ENCODE results near the gene LRRTM4.
"Not testable (repeated sequence)": the region's sequence is repeated elsewhere in the genome, so short reads cannot be mapped to it uniquely, and the experiment has no call there.

The LRRTM4 gene

DNA sequence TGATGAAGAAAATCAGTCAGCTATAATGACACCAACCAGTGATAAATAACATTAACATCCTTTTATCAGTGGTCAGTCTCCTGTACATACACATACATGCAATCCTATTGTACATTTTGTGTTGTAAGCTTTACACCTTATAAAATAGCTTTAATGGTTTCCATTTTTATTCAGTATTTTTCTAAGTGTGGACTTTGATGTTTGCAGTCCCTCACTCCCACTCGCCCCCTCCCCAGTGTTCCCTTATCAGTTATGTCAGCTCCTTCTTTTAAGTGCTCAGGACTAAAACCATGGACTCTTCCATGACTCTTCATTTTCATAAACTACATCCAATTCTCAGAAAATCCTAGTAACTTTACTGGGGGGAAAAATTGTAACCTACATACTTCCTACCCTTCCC is 713.0 kb downstream of the LRRTM4 start:
- Histone ChIP-seq H4K20me1 (ENCODE audit: insufficient read depth, low read length) (no peaks in the 10 kb centered on the region), H3K4me2 (ENCODE audit: low read length) (no peak overlapping the region), H3K79me2 (ENCODE audit: insufficient read depth, low read length) (no peaks in the 10 kb centered on the region), H2AFZ (ENCODE audit: low read length) (no peak overlapping the region), H3K27ac (ENCODE audit: low read depth, low read length, poor library complexity, severe bottlenecking) (no peak overlapping the region), H3K9me2 (ENCODE audit: low read depth, low read length) (no peaks in the 10 kb centered on the region), H3K36me3 (ENCODE audit: insufficient read depth, low read length) (no peaks in the 10 kb centered on the region), H3K9me3 (ENCODE audit: low read length) (no peaks in the 10 kb centered on the region), H3K27me3 (ENCODE audit: insufficient read depth, low read length) (no peaks in the 10 kb centered on the region), H3F3A (ENCODE audit: insufficient read depth, low read length) (no peaks in the 10 kb centered on the region), H3K9ac (ENCODE audit: low read length) (no peak overlapping the region), H3K4me3 (ENCODE audit: low read depth, low read length, poor library complexity, severe bottlenecking) (no peak overlapping the region), H3K4me1 (ENCODE audit: insufficient read depth, low read length, severe bottlenecking) (no peaks in the 10 kb centered on the region)
- TF ChIP-seq, protein P1, sequence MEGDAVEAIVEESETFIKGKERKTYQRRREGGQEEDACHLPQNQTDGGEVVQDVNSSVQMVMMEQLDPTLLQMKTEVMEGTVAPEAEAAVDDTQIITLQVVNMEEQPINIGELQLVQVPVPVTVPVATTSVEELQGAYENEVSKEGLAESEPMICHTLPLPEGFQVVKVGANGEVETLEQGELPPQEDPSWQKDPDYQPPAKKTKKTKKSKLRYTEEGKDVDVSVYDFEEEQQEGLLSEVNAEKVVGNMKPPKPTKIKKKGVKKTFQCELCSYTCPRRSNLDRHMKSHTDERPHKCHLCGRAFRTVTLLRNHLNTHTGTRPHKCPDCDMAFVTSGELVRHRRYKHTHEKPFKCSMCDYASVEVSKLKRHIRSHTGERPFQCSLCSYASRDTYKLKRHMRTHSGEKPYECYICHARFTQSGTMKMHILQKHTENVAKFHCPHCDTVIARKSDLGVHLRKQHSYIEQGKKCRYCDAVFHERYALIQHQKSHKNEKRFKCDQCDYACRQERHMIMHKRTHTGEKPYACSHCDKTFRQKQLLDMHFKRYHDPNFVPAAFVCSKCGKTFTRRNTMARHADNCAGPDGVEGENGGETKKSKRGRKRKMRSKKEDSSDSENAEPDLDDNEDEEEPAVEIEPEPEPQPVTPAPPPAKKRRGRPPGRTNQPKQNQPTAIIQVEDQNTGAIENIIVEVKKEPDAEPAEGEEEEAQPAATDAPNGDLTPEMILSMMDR (IDR thresholded peaks at IDR 0.05; ENCODE audit: low read length), result no peak
- no peak for TF ChIP-seq EZH2 (IDR thresholded peaks at IDR 0.05; ENCODE audit: borderline replicate concordance, low read length)

DNA sequence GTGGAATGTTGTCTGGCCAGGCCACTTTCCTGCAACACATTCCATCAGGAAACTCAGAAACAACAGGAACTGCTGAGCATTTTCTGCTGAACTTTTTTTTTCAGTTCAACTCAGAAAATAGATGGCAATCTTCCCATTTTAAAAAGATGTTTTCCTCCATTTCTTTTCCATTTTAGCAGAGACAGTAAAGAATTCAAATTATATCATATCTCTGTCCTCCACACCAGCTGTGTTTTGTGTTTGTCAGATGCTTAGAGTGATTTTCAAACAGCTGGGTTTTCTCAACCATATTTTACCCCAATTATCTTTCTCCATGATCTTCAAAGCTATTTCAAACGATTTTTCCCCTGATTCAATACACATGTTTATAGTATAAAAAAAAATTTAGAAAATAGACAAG is 713.4 kb downstream of the LRRTM4 start:
- Histone ChIP-seq H3K79me2 (ENCODE audit: insufficient read depth, low read length) (no peaks in the 10 kb centered on the region), H2AFZ (ENCODE audit: low read length) (no peak overlapping the region), H3K9me3 (ENCODE audit: low read length) (no peaks in the 10 kb centered on the region), H3K27ac (ENCODE audit: low read depth, low read length, poor library complexity, severe bottlenecking) (no peak overlapping the region), H3K9ac (ENCODE audit: low read length) (no peak overlapping the region), H3K9me2 (ENCODE audit: low read depth, low read length) (no peaks in the 10 kb centered on the region), H3F3A (ENCODE audit: insufficient read depth, low read length) (no peaks in the 10 kb centered on the region), H3K4me2 (ENCODE audit: low read length) (no peak overlapping the region), H3K4me1 (ENCODE audit: insufficient read depth, low read length, severe bottlenecking) (no peaks in the 10 kb centered on the region), H3K36me3 (ENCODE audit: insufficient read depth, low read length) (no peaks in the 10 kb centered on the region), H3K4me3 (ENCODE audit: low read depth, low read length, poor library complexity, severe bottlenecking) (no peak overlapping the region), H3K27me3 (ENCODE audit: insufficient read depth, low read length) (no peaks in the 10 kb centered on the region), H4K20me1 (ENCODE audit: insufficient read depth, low read length) (no peaks in the 10 kb centered on the region)
- no peak for TF ChIP-seq EZH2 (IDR thresholded peaks at IDR 0.05; ENCODE audit: borderline replicate concordance, low read length)
- TF ChIP-seq, protein P1 (IDR thresholded peaks at IDR 0.05; ENCODE audit: low read length), result no peak

DNA sequence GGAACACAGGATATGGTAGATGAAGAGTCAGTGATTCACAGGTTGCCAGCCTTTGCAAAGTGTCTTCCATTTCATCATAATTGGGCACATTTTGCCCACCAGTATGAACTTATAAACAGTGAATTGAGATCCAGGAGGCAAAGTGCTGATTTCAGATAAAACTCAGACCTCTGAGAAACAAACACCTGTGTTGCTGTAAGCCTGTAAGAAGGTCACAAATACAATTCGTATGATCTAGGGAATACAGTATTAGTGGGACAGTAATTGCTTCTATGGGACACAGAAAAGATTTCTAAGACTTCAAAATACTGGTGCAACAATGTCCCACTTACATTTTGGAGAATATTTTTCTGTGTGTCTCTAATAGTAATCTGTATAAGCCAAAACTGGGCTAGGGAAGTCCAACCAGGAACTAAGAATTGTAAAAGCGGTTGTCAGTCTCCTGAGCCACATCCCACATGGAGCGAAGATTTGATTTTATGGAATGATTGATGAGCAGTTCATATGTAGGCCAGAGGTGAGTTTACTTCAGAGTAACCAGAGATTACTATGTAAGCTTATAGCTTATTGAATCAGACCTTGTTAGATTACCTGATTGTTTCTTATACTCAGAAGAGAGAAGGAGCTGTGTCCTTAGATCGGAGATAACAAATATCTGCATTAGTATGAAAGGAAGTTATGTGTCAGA is 728.4 kb downstream of the LRRTM4 start:
- no peak overlapping the region for H3K4me2 ChIP-seq (ENCODE audit: low read length)

DNA sequence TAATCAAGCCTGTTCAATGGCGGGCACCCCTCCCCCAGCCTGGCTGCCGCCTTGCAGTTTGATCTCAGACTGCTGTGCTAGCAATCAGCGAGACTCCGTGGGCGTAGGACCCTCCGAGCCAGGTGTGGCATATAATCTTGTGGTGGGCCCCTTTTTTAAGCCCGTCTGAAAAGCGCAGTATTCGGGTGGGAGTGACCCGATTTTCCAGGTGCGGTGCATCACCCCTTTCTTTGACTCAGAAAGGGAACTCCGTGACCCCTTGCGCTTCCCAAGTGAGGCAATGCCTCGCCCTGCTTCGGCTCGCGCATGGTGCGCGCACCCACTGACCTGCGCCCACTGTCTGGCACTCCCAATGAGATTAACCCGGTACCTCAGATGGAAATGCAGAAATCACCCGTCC is 740.9 kb downstream of the LRRTM4 start:
- H3K4me1 ChIP-seq (ENCODE audit: insufficient read depth, low read length, severe bottlenecking); H2AFZ ChIP-seq (ENCODE audit: low read length); H3K4me3 ChIP-seq (ENCODE audit: low read depth, low read length, poor library complexity, severe bottlenecking); H3K27ac ChIP-seq (ENCODE audit: low read depth, low read length, poor library complexity, severe bottlenecking); H3K4me2 ChIP-seq (ENCODE audit: low read length); H3K79me2 ChIP-seq (ENCODE audit: insufficient read depth, low read length); H3K27me3 ChIP-seq (ENCODE audit: insufficient read depth, low read length); H3K9me3 ChIP-seq (ENCODE audit: low read length); H3F3A ChIP-seq (ENCODE audit: insufficient read depth, low read length); H3K36me3 ChIP-seq (ENCODE audit: insufficient read depth, low read length); H4K20me1 ChIP-seq (ENCODE audit: insufficient read depth, low read length); H3K9ac ChIP-seq (ENCODE audit: low read length); H3K9me2 ChIP-seq (ENCODE audit: low read depth, low read length): not testable (repeated sequence)

More for the DNA sequence above, 728.4 kb downstream of the LRRTM4 start:
- Histone ChIP-seq H3K27ac (ENCODE audit: low read depth, low read length, poor library complexity, severe bottlenecking) (no peak overlapping the region), H3K4me1 (ENCODE audit: insufficient read depth, low read length, severe bottlenecking) (no peaks in the 10 kb centered on the region), H3K9me3 (ENCODE audit: low read length) (no peaks in the 10 kb centered on the region), H3K79me2 (ENCODE audit: insufficient read depth, low read length) (no peaks in the 10 kb centered on the region), H3F3A (ENCODE audit: insufficient read depth, low read length) (no peaks in the 10 kb centered on the region), H3K27me3 (ENCODE audit: insufficient read depth, low read length) (no peaks in the 10 kb centered on the region), H3K9ac (ENCODE audit: low read length) (no peak overlapping the region), H4K20me1 (ENCODE audit: insufficient read depth, low read length) (no peaks in the 10 kb centered on the region), H3K4me3 (ENCODE audit: low read depth, low read length, poor library complexity, severe bottlenecking) (no peak overlapping the region), H3K9me2 (ENCODE audit: low read depth, low read length) (no peaks in the 10 kb centered on the region), H3K36me3 (ENCODE audit: insufficient read depth, low read length) (no peaks in the 10 kb centered on the region), H2AFZ (ENCODE audit: low read length) (no peak overlapping the region)
- TF ChIP-seq EZH2 (IDR thresholded peaks at IDR 0.05; ENCODE audit: borderline replicate concordance, low read length), result no peak
- TF ChIP-seq, protein P1 (IDR thresholded peaks at IDR 0.05; ENCODE audit: low read length), result no peak

All from OCI-LY1 (cell line).